Measurements from ENCODE around the gene TTC17.
"Not testable (repeated sequence)": the region's sequence is repeated elsewhere in the genome, so short reads cannot be mapped to it uniquely, and the experiment has no call there.

The TTC17 gene

GRCh38 chr11:43458486-43458885 is 99.8 kb downstream of the TTC17 start:
- peaks cover 61% of the 10 kb centered on the region for H3K36me3 ChIP-seq (ENCODE audit: control insufficient read depth, insufficient read depth, low read length)
- 90% methylated on average over 1 of the region's 2 CpGs; no CpG with 5 or more reads in 1 of the 2 experiments for WGBS, 2 experiments (ENCODE audit: insufficient coverage in 2 of 2)
- H3K9me3 ChIP-seq (ENCODE audit: control insufficient read depth, low read length), result no peaks in the 10 kb centered on the region
- no peak overlapping the region for H3K4me3 ChIP-seq (ENCODE audit: extremely low read depth, insufficient read depth, low read length, poor library complexity, severe bottlenecking)
- no peaks in the 10 kb centered on the region for H3K4me1 ChIP-seq (ENCODE audit: control insufficient read depth, insufficient read depth, low read length, poor library complexity, severe bottlenecking)
- H3K27ac ChIP-seq (ENCODE audit: low read depth, low read length, severe bottlenecking), result no peak overlapping the region

GRCh38 chr11:43459246-43459645 is 100.5 kb downstream of the TTC17 start:
- no peaks in the 10 kb centered on the region for H3K4me1 ChIP-seq (ENCODE audit: control insufficient read depth, insufficient read depth, low read length, poor library complexity, severe bottlenecking)
- no peak overlapping the region for H3K27ac ChIP-seq (ENCODE audit: low read depth, low read length, severe bottlenecking)
- 100% methylated on average over 1 of the region's 1 CpG; no CpG with 5 or more reads in 1 of the 2 experiments for WGBS, 2 experiments (ENCODE audit: insufficient coverage in 2 of 2)
- peaks cover 65% of the 10 kb centered on the region for H3K36me3 ChIP-seq (ENCODE audit: control insufficient read depth, insufficient read depth, low read length)
- no peak overlapping the region for H3K4me3 ChIP-seq (ENCODE audit: extremely low read depth, insufficient read depth, low read length, poor library complexity, severe bottlenecking)
- H3K9me3 ChIP-seq (ENCODE audit: control insufficient read depth, low read length), result no peaks in the 10 kb centered on the region

- no peaks in the 10 kb centered on the region for H3K4me1 ChIP-seq (ENCODE audit: control insufficient read depth, insufficient read depth, low read length, poor library complexity, severe bottlenecking)
- no peak overlapping the region for H3K4me3 ChIP-seq (ENCODE audit: extremely low read depth, insufficient read depth, low read length, poor library complexity, severe bottlenecking)
- 92% methylated on average over 1 of the region's 1 CpG for WGBS, 2 experiments (ENCODE audit: insufficient coverage in 2 of 2)
- H3K27ac ChIP-seq (ENCODE audit: low read depth, low read length, severe bottlenecking), result no peak overlapping the region
- peaks cover 82% of the 10 kb centered on the region for H3K36me3 ChIP-seq (ENCODE audit: control insufficient read depth, insufficient read depth, low read length)
- peaks cover 10% of the 10 kb centered on the region for H3K9me3 ChIP-seq (ENCODE audit: control insufficient read depth, low read length)
Measured at GRCh38 chr11:43462359-43462758, 103.6 kb downstream of the TTC17 start.

- peaks cover 46% of the 10 kb centered on the region for H3K36me3 ChIP-seq (ENCODE audit: control insufficient read depth, insufficient read depth, low read length)
- no peaks in the 10 kb centered on the region for H3K4me1 ChIP-seq (ENCODE audit: control insufficient read depth, insufficient read depth, low read length, poor library complexity, severe bottlenecking)
- no peak overlapping the region for H3K27ac ChIP-seq (ENCODE audit: low read depth, low read length, severe bottlenecking)
- H3K9me3 ChIP-seq (ENCODE audit: control insufficient read depth, low read length), result peaks cover 20% of the 10 kb centered on the region
- no peak overlapping the region for H3K4me3 ChIP-seq (ENCODE audit: extremely low read depth, insufficient read depth, low read length, poor library complexity, severe bottlenecking)
Measured at GRCh38 chr11:43467958-43468357, 109.2 kb downstream of the TTC17 start.

- peaks cover 20% of the 10 kb centered on the region for H3K36me3 ChIP-seq (ENCODE audit: control insufficient read depth, insufficient read depth, low read length)
- 100% methylated on average over 2 of the region's 5 CpGs; no CpG with 5 or more reads in 1 of the 2 experiments for WGBS, 2 experiments (ENCODE audit: insufficient coverage in 2 of 2)
- H3K27ac ChIP-seq (ENCODE audit: low read depth, low read length, severe bottlenecking); H3K4me3 ChIP-seq (ENCODE audit: extremely low read depth, insufficient read depth, low read length, poor library complexity, severe bottlenecking); H3K4me1 ChIP-seq (ENCODE audit: control insufficient read depth, insufficient read depth, low read length, poor library complexity, severe bottlenecking): not testable (repeated sequence)
- peaks cover 23% of the 10 kb centered on the region for H3K9me3 ChIP-seq (ENCODE audit: control insufficient read depth, low read length)
Measured at GRCh38 chr11:43477491-43477890, 118.8 kb downstream of the TTC17 start.

- Histone ChIP-seq H3K36me3 (ENCODE audit: control insufficient read depth, insufficient read depth, low read length) (peaks cover 35% of the 10 kb centered on the region), H3K9me3 (ENCODE audit: control insufficient read depth, low read length) (peaks cover 5% of the 10 kb centered on the region)
- 100% methylated on average over 1 to 2 of the region's 6 CpGs for WGBS, 2 experiments (ENCODE audit: insufficient coverage in 2 of 2)
Measured at GRCh38 chr11:43486141-43486540, 127.4 kb downstream of the TTC17 start.

GRCh38 chr11:43489869-43490465 is 131.2 kb downstream of the TTC17 start:
- Histone ChIP-seq H3K4me3 (ENCODE audit: extremely low read depth, insufficient read depth, low read length, poor library complexity, severe bottlenecking) (no peak overlapping the region), H3K9me3 (ENCODE audit: control insufficient read depth, low read length) (no peaks in the 10 kb centered on the region), H3K27ac (ENCODE audit: low read depth, low read length, severe bottlenecking) (no peak overlapping the region), H3K4me1 (ENCODE audit: control insufficient read depth, insufficient read depth, low read length, poor library complexity, severe bottlenecking) (no peaks in the 10 kb centered on the region), H3K36me3 (ENCODE audit: control insufficient read depth, insufficient read depth, low read length) (peaks cover 67% of the 10 kb centered on the region)
- whole genome bisulfite sequencing, 2 experiments (ENCODE audit: insufficient coverage in 2 of 2), result 97 to 100% methylated on average over 1 to 4 of the region's 5 CpGs

More at GRCh38 chr11:43486141-43486540, 127.4 kb downstream of the TTC17 start:
- H3K4me3 ChIP-seq (ENCODE audit: extremely low read depth, insufficient read depth, low read length, poor library complexity, severe bottlenecking), result no peak overlapping the region
- H3K27ac ChIP-seq (ENCODE audit: low read depth, low read length, severe bottlenecking), result no peak overlapping the region
- no peaks in the 10 kb centered on the region for H3K4me1 ChIP-seq (ENCODE audit: control insufficient read depth, insufficient read depth, low read length, poor library complexity, severe bottlenecking)

GRCh38 chr11:43492701-43493100 is 134.0 kb downstream of the TTC17 start:
- no peaks in the 10 kb centered on the region for H3K9me3 ChIP-seq (ENCODE audit: control insufficient read depth, low read length)
- H3K36me3 ChIP-seq (ENCODE audit: control insufficient read depth, insufficient read depth, low read length), result peaks cover 62% of the 10 kb centered on the region
- no peak overlapping the region for H3K27ac ChIP-seq (ENCODE audit: low read depth, low read length, severe bottlenecking)
- no peaks in the 10 kb centered on the region for H3K4me1 ChIP-seq (ENCODE audit: control insufficient read depth, insufficient read depth, low read length, poor library complexity, severe bottlenecking)
- 98% methylated on average over 4 to 5 of the region's 5 CpGs for WGBS, 2 experiments (ENCODE audit: insufficient coverage in 2 of 2)
- H3K4me3 ChIP-seq (ENCODE audit: extremely low read depth, insufficient read depth, low read length, poor library complexity, severe bottlenecking), result no peak overlapping the region

GRCh38 chr11:43493431-43493830 is 134.7 kb downstream of the TTC17 start:
- no peak overlapping the region for H3K4me3 ChIP-seq (ENCODE audit: extremely low read depth, insufficient read depth, low read length, poor library complexity, severe bottlenecking)
- H3K4me1 ChIP-seq (ENCODE audit: control insufficient read depth, insufficient read depth, low read length, poor library complexity, severe bottlenecking), result no peaks in the 10 kb centered on the region
- no peaks in the 10 kb centered on the region for H3K9me3 ChIP-seq (ENCODE audit: control insufficient read depth, low read length)
- H3K27ac ChIP-seq (ENCODE audit: low read depth, low read length, severe bottlenecking), result no peak overlapping the region
- peaks cover 58% of the 10 kb centered on the region for H3K36me3 ChIP-seq (ENCODE audit: control insufficient read depth, insufficient read depth, low read length)
- 88 to 93% methylated on average over 4 to 5 of the region's 5 CpGs for WGBS, 2 experiments (ENCODE audit: insufficient coverage in 2 of 2)

- WGBS, 2 experiments (ENCODE audit: insufficient coverage in 2 of 2), result 100% methylated on average over 1 of the region's 1 CpG
- no peaks in the 10 kb centered on the region for H3K9me3 ChIP-seq (ENCODE audit: control insufficient read depth, low read length)
Measured at GRCh38 chr11:43497144-43497543, 138.4 kb downstream of the TTC17 start.

GRCh38 chr11:43498561-43498960 is 139.8 kb downstream of the TTC17 start:
- Histone ChIP-seq H3K4me1 (ENCODE audit: control insufficient read depth, insufficient read depth, low read length, poor library complexity, severe bottlenecking) (no peaks in the 10 kb centered on the region), H3K36me3 (ENCODE audit: control insufficient read depth, insufficient read depth, low read length) (peaks cover 19% of the 10 kb centered on the region), H3K4me3 (ENCODE audit: extremely low read depth, insufficient read depth, low read length, poor library complexity, severe bottlenecking) (no peak overlapping the region), H3K27ac (ENCODE audit: low read depth, low read length, severe bottlenecking) (no peak overlapping the region), H3K9me3 (ENCODE audit: control insufficient read depth, low read length) (no peaks in the 10 kb centered on the region)
- 71% methylated on average over 1 of the region's 3 CpGs; no CpG with 5 or more reads in 1 of the 2 experiments for WGBS, 2 experiments (ENCODE audit: insufficient coverage in 2 of 2)

More at GRCh38 chr11:43497144-43497543, 138.4 kb downstream of the TTC17 start:
- H3K36me3 ChIP-seq (ENCODE audit: control insufficient read depth, insufficient read depth, low read length), result peaks cover 33% of the 10 kb centered on the region
- no peak overlapping the region for H3K4me3 ChIP-seq (ENCODE audit: extremely low read depth, insufficient read depth, low read length, poor library complexity, severe bottlenecking)
- H3K4me1 ChIP-seq (ENCODE audit: control insufficient read depth, insufficient read depth, low read length, poor library complexity, severe bottlenecking), result no peaks in the 10 kb centered on the region
- H3K27ac ChIP-seq (ENCODE audit: low read depth, low read length, severe bottlenecking), result no peak overlapping the region
